KOPT-K1 (cell line): ENCODE data around the gene BATF.
A peak's percentile ranks its signal among the peaks of the same experiment; 100 is the strongest.

Experiments used
- H3K27ac ChIP-seq: fragments of 200-600 bp; sonication (generic); 2 replicates; pipeline ENCODE4 v1.5.1; 2016; ENCODE audit warnings: antibody characterized with exemption, mild to moderate bottlenecking, low read depth, low read length; ENCODE audit not compliant: poor library complexity, severe bottlenecking
- H3K36me3 ChIP-seq: fragments of 200-600 bp; sonication (generic); 2 replicates; pipeline ENCODE4 v1.5.1; 2017; ENCODE audit warnings: antibody characterized with exemption, mild to moderate bottlenecking, low read length, moderate library complexity; ENCODE audit not compliant: insufficient read depth
- H3K9me3 ChIP-seq: fragments of 200-600 bp; sonication (generic); 2 replicates; pipeline ENCODE4 v1.5.1; 2017; ENCODE audit warnings: antibody characterized with exemption, low read length, mild to moderate bottlenecking; ENCODE audit not compliant: insufficient read depth, poor library complexity, severe bottlenecking

BATF gene

DNA sequence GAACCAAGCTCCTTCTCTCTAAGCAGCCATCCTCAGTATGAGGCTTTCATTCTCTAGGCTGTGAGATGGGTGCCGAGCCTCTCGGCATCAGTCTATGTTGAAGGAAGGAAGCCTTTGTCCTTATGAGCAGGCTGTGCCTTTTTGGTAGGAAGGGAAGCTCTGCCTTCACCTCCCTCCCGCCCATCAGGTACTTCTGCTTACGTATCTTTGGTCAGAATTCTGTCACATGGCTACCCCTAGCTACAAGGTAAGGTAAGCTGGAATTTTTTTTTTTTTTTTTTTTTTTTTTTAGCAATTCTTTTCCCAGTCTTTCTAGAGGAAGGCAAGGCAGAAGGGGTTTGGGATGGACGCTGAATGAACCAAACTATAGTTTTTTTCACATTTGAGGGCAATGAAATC is 16.9 kb downstream of the BATF start:
- Histone ChIP-seq H3K27ac (no peak overlapping the region), H3K9me3 (no peaks in the 10 kb centered on the region)

DNA sequence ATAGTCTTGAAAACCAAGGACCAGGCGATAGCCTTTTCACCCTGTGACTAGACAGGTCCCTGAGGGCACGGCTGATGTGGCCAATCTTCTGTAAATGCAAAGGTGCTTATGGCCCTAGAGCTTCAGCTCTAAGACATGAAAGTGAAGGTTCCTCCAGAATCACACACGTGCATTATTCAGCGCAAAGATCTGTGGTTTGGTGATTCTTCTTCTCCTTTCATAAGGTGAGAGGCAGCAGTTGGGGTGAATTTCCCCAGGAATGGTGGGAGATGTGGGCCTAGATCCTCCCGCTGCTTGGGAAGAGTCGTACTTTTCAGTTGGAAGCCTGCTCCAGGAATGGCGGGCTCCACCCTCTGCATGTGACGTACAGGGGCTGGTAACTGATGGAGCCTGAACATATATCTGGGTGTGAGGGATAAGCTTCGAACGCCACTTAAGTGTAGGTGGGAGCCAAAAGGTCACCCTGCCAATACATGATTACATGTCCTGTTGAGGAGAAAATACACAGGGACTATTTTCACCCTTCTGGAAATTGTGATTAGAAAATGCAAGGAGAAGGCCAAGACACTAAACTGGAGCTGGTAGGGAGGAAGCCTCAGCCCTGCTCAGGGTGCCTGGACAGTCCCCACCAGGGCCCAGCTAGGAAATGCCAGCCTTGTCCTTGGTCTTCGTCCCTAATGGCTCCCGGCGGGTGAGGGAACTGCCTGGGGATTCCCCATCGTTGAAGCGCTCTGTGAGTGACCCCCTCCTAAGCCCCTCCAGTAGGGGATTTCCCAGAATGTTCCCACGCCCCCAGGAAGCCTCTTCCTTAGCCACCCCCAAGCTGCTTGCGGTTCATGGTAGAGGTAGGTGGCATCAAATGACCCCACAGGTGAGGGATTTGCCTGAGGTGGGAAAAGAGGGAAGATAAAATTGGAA is 17.6 kb downstream of the BATF start:
- H3K36me3 ChIP-seq: no peaks in the 10 kb centered on the region
- no peaks in the 10 kb centered on the region for H3K9me3 ChIP-seq
- H3K27ac ChIP-seq: peak overlapping the region; percentile 11

More for the DNA sequence above, 16.9 kb downstream of the BATF start:
- H3K36me3 ChIP-seq: no peaks in the 10 kb centered on the region

DNA sequence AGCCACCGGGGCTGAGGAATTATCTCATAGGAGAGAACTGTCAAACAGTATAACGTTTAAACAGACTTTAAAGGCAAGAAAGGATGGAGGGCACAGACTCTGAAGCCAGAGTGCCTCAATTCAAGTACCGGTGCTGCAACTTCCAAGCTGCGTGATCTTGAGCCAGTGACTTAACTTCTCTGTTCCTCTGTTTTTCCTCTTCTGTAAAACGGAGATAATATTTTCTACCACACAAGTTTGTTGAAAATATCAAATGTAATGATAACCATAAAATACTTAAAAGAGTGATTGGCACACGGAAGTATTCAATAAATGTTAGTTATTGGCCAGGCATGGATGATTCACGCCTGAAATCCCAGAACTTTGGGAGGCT is 18.2 kb downstream of the BATF start:
- H3K27ac ChIP-seq: peak overlapping the region; percentile 11
- H3K36me3 ChIP-seq: no peaks in the 10 kb centered on the region

DNA sequence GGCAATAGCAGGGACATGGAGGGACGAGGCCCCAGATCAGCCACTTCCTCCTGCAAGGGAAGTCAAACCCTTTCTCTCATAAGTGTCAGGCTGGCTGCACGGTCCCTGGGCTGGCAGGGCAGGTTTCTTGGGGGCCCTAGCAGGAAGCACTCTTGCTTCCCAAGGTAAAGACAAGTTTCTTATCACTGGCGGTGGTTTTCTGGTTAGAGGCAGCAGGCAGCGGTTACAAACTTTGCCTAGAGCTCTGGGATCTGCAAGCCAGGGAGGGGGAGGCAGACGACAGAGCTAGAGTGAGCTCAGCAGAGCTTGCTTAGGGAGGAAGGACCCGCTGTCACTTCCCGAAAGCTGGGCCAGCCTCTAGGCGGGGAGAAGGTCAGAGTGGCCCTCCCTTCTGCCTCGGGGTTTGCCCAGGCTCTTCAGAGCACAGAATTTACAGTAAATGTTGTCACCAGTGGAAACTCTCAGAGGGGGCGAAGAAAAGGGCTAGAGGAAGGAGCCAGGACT is 20.4 kb downstream of the BATF start:
- Histone ChIP-seq H3K27ac (peak overlapping the region; percentile 94), H3K36me3 (peaks cover 16% of the 10 kb centered on the region; the same call in 1 of the 2 replicates), H3K9me3 (no peaks in the 10 kb centered on the region)

More for the DNA sequence above, 18.2 kb downstream of the BATF start:
- no peaks in the 10 kb centered on the region for H3K9me3 ChIP-seq

DNA sequence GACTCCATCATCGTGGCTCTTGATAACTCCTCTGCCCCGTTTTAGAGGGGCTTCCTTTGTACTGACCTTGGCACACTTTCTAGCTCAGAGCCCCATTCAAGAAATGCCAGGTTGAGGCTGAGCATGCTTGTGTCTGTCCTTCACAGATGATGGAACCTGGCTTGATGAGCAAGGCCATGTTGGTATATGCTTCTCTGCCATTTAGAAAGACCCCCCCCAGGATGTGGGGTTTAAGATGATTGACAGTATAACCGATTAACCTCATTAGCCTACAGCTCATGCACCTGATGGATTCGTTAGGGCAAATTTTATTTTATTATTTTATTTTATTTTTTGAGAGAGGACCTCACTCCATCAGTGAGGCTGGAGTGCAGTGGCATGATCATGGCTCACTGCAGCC is 21.0 kb downstream of the BATF start:
- H3K27ac ChIP-seq: peak overlapping the region; percentile 94
- no peaks in the 10 kb centered on the region for H3K9me3 ChIP-seq
- H3K36me3 ChIP-seq: peaks cover 22% of the 10 kb centered on the region; the same call in 1 of the 2 replicates

DNA sequence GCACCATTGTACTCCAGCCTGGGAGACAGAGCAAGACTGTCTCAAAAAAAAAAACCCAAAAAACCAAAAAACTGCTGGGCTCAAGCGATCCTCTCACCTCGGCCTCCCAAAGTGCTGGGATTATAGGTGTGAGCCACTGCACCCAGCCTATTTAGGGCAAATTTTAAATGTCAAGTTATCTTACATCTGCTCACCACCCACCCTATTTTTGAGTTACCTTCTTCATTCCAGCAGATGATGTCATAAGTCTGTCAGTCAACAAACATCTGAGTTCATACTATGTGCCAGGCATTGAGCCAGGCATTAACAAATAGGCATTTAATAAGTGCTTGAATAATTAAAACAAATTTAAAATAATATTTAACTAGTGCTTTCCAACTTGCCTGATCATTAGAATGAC is 21.5 kb downstream of the BATF start:
- Histone ChIP-seq H3K9me3 (no peaks in the 10 kb centered on the region), H3K27ac (peak overlapping the region; percentile 94), H3K36me3 (peaks cover 23% of the 10 kb centered on the region; the same call in 1 of the 2 replicates)

DNA sequence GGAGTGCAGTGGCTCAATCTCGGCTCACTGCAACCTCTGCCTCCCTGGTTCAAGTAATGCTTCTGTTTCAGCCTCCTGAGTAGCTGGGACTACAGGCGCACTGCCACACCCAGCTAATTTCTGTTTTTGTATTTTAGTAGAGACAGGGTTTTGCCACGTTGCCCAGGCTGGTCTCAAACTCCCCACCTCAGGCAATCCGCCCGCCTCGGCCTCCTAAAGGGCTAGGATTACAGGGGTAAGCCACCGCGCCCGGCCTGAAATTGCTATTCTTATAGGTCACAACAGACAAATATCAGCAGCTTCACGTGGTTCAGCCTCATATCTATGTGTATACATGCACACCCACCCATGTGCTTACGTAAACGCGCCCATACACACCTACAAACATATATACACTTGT is 23.6 kb downstream of the BATF start:
- Histone ChIP-seq H3K36me3 (peaks cover 23% of the 10 kb centered on the region; the same call in 1 of the 2 replicates), H3K9me3 (no peaks in the 10 kb centered on the region), H3K27ac (no peak overlapping the region)

DNA sequence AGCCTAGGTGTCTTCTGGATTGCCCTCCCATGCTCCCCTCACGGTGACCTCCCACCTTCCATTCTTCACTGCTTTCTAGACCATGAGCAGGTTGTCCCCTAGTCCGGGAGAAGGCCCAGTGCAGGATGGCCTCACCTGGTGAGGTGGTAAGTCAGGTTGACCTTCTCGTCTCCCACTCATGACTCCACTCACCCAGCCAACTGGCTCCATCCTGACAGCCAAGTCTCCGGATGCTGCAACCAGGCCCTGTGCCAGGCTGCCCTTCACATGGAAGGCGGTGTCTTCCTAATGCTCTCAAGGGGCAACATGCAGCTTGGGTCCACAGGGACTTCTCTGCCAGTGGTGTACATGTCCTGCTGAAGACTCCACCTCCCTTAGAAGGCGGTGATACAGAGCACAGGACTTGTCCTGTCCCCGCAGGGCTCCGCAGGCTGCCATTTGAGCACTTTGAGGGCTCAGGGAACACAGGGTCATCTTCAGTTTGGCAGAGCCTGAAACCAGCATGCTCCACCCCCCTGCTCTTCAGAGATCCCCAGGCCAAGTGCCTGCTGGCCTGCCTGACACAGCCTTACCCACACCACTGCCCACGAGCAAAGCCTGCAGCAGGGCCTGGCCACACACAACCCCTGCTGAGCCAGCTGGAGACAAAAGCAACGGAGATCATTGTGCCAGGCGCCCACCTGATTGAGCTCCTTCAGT is 25.4 kb downstream of the BATF start:
- H3K36me3 ChIP-seq: peaks cover 23% of the 10 kb centered on the region; the same call in 1 of the 2 replicates
- H3K9me3 ChIP-seq: no peaks in the 10 kb centered on the region
- no peak overlapping the region for H3K27ac ChIP-seq

DNA sequence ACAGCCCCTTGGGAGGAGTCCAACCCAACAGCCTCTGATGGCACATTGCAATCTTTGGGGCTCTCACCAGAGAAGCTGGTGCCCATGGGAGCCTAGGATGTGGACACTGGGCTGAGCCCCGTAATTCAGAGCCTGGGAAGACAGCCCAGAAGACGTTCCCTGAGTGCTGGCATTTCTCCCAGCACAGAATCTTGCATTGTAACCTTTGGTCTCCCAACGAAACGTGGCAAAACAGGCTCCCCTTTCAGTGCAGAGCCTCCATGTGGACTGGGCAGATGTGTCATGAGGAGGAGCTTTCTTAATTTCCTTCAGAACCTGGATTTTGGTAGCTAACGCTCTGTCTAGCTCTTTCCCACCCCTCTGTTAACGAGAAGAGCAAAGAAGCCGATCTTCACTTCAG is 26.3 kb downstream of the BATF start:
- no peaks in the 10 kb centered on the region for H3K9me3 ChIP-seq
- H3K27ac ChIP-seq: no peak overlapping the region
- peaks cover 23% of the 10 kb centered on the region; the same call in 1 of the 2 replicates for H3K36me3 ChIP-seq

DNA sequence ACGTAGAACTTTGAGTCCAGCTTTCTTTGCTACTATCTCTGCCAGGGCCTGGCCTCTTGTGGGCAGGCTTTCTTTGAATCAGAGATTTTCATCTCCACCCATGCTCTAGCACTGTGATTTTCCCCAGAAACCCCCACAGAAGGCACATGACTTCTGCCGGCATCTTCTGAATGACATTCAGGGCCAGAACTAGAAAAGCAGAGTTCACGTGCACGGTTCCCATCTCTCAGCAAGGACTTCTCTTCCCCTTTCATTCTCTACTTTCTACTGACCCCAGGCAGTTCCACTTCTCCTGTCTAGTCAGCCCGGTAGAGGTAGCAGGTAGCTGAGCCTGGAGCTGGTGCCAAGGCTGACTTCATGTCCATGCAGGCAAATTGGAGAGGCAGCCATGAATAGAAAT is 26.9 kb downstream of the BATF start:
- no peak overlapping the region for H3K27ac ChIP-seq
- H3K36me3 ChIP-seq: peaks cover 23% of the 10 kb centered on the region; the same call in 1 of the 2 replicates

DNA sequence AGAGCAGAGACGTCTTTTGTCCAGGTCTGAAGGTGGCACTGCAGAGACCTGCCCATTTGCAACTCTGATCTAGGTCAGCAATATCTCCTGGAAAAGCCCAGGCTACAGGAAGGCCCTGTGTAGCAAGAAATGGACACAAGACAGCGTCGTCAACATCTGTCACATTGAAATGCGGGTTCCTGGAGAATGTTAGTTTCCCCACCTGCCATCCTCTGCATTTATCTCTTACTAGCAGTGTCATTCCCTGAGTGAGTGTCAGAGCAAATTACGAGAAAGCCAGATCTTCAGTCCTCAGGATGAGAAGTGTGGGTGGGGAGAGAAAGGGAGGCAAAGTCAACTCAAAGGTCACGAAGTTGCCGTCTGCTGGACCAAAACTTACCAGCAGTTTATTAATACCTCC is 28.8 kb downstream of the BATF start:
- H3K36me3 ChIP-seq: peaks cover 22% of the 10 kb centered on the region; the same call in 1 of the 2 replicates
- H3K27ac ChIP-seq: no peak overlapping the region
- no peaks in the 10 kb centered on the region for H3K9me3 ChIP-seq

More for the DNA sequence above, 26.9 kb downstream of the BATF start:
- no peaks in the 10 kb centered on the region for H3K9me3 ChIP-seq

DNA sequence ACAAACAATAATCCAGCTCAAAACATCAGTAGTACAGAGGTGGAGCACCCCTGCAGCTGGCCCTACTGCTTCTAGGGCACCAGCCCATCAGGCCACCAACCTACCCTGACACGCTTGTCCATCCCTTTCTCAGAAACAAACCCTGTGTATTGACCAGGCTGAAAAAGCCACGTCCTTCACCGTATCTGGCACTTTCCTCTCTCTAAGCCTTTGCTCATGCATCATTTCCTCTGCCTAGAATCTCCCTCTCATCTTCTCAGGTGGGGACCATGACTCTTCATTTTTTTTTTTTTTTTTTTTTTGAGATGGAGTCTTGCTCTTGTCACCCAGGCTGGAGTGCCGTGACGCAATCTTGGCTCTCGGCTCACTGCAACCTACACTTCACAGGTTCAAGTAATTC is 30.9 kb downstream of the BATF start:
- H3K9me3 ChIP-seq: peaks cover 3% of the 10 kb centered on the region
- H3K36me3 ChIP-seq: peaks cover 2% of the 10 kb centered on the region; the same call in 1 of the 2 replicates
- H3K27ac ChIP-seq: no peak overlapping the region

DNA sequence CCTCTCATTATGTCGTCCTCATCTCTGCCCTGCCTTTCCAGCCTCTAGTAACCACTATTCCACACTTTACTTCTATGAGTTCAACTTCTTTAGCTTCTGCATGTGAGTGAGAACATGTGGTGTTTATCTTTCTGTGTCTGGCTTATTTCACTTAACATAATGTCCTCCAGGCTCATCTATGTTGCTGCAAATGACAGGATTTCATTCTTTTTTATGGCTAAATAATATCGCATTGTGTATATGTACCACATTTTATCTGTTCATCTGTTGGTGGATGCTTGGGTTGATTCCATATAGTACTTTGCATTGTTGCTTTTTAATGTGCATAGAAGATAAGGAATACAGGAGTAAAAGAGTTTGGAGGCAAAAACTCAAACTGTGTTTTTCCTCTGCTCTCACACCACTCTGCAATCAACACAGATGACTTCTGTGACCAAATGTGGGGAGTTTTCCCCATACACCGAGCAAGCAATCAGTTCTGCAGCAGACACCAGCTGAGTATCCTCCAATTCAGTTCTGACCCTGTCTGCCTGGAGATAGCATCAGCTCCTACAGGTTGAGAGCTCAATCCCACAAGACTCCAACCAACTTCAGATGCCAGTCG is 31.6 kb downstream of the BATF start:
- Histone ChIP-seq H3K27ac (no peak overlapping the region), H3K36me3 (no peaks in the 10 kb centered on the region), H3K9me3 (peaks cover 3% of the 10 kb centered on the region)

DNA sequence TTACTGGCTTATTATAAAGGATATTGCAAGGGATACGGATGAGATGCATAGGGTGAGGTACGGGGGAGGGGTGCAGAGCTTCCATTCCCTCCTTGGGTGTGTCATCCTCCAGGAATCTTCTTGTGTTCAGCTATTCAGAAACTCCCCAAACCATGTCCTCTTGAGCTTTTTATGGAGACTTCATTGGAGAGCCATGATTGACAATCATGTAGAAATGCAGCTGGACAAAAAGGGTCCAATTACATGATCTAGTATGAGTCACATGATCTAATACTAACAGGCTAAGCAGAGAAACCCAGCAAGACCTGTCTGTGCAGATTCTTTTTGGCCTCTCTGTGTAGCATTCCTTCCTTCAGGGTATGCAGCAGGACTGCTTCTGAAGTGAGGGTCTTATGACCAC is 32.2 kb downstream of the BATF start:
- Histone ChIP-seq H3K9me3 (peaks cover 3% of the 10 kb centered on the region), H3K27ac (no peak overlapping the region), H3K36me3 (no peaks in the 10 kb centered on the region)

DNA sequence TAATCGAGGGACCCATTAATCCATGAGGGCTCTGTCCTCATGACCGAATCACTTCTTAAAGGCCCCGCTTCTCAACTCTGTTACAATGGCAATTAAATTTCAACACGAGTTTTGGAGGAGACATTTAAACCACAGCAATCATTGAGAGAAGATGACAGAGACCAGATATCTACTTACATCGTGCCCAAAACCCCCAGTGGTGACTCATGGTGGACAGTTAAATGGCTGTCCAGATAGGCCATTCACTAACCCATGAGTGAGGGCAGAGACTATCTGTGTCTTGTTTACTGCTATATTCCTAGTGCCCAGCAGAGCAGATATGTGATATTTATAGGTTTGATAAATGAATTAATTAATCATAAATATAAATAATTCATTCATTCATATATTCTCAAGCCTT is 36.2 kb downstream of the BATF start:
- Histone ChIP-seq H3K36me3 (no peaks in the 10 kb centered on the region), H3K9me3 (peaks cover 3% of the 10 kb centered on the region), H3K27ac (no peak overlapping the region)
